ENCODE results near the gene ACSS3. TPM values are rescaled to one million over a fixed set of nuclear protein-coding genes. Genes with fewer than 3 reads are reported as not detected.

The ACSS3 gene
- total and polyA plus RNA-seq, 4 donors: 18.2 to 94.3 (median 32.5) TPM

GRCh38 chr12:81136519-81136918 lies 58.6 kb downstream of the ACSS3 start:
- TF ChIP-seq NR2F2 (IDR thresholded peaks at IDR 0.05) (no peak), RXRA (IDR thresholded peaks at IDR 0.05) (no peak), RAD21 (IDR thresholded peaks at IDR 0.05) (no peak), ZBTB33 (IDR thresholded peaks at IDR 0.05) (no peak), HNF4G (IDR thresholded peaks at IDR 0.05) (no peak), GABPA (IDR thresholded peaks at IDR 0.05 in 1 of 2, conservative IDR thresholded peaks at IDR 0.05 in 1 of 2) (no peak), SP1 (IDR thresholded peaks at IDR 0.05) (no peak), ATF3 (IDR thresholded peaks at IDR 0.05) (no peak), EGR1 (IDR thresholded peaks at IDR 0.05; ENCODE audit: low read depth in 2 of 2) (no peak), FOXA1 (IDR thresholded peaks at IDR 0.05) (no peak), YY1 (IDR thresholded peaks at IDR 0.05) (no peak), REST (IDR thresholded peaks at IDR 0.05) (no peak), FOXA2 (IDR thresholded peaks at IDR 0.05) (no peak), HNF4A (conservative IDR thresholded peaks at IDR 0.05) (no peak), CTCF (IDR thresholded peaks at IDR 0.05; ENCODE audit: low read depth, low read length, missing input control) (no peak), TAF1 (conservative IDR thresholded peaks at IDR 0.05) (no peak), JUND (IDR thresholded peaks at IDR 0.05) (no peak), MAX (IDR thresholded peaks at IDR 0.05) (no peak)
- no peak overlapping the region for H3K27ac ChIP-seq (ENCODE audit: low read depth in 1 of 2, low read length in 2 of 2)
- H3K9me3 ChIP-seq (ENCODE audit: control insufficient read depth in 4 of 4, low read length in 3 of 4): no peaks in the 10 kb centered on the region

More at GRCh38 chr12:81136519-81136918, 58.6 kb downstream of the ACSS3 start:
- DNase-seq (ENCODE audit: low spot score): no peak
- Histone ChIP-seq H3K9ac (ENCODE audit: low read depth in 1 of 2, low read length in 2 of 2) (no peak overlapping the region), H3K4me1 (ENCODE audit: control insufficient read depth in 4 of 4, insufficient read depth in 4 of 4, low read length in 3 of 4) (peaks cover 0 to 5% (median 2%) of the 10 kb centered on the region in 4 donors), H3K27me3 (ENCODE audit: control insufficient read depth in 4 of 4, insufficient read depth in 4 of 4, low read length in 3 of 4) (no peaks in the 10 kb centered on the region), H3K4me3 (ENCODE audit: low read depth in 1 of 3, low read length in 3 of 3) (no peak overlapping the region), H3K36me3 (ENCODE audit: control insufficient read depth in 4 of 4, insufficient read depth in 3 of 4, low read depth in 1 of 4, low read length in 3 of 4) (no peaks in the 10 kb centered on the region)

All from liver (tissue), 9 donors.